Endothelial cell of umbilical vein (primary cell): ENCODE results near the gene SPPL2B.

Source experiments
- CTCF ChIP-seq, 2 donors: IDR thresholded peaks; 1 replicate in 1 of 2; 2 replicates in 1 of 2; pipeline ENCODE4 v1.5.1; 2011; ENCODE audit warnings: low read length in 2 of 2, mild to moderate bottlenecking in 2 of 2, moderate library complexity in 2 of 2, control low read depth in 1 of 2, inconsistent platforms in 1 of 2, low read depth in 1 of 2; ENCODE audit not compliant: insufficient read depth in 1 of 2; ENCODE audit errors: extremely low read depth in 1 of 2
- EZH2 ChIP-seq: IDR thresholded peaks from 2 replicates; pipeline ENCODE4 v1.6.1; 2012; ENCODE audit warnings: borderline replicate concordance, low read depth, mild to moderate bottlenecking, moderate library complexity, low read length, inconsistent platforms; ENCODE audit not compliant: severe bottlenecking
- FOS ChIP-seq: IDR thresholded peaks from 2 replicates; pipeline ENCODE4 v1.6.1; 2011; ENCODE audit warnings: mild to moderate bottlenecking, low read length, moderate library complexity, borderline replicate concordance; ENCODE audit not compliant: insufficient read depth
- GATA2 ChIP-seq: IDR thresholded peaks from 2 replicates; pipeline ENCODE4 v1.7.0; 2011; ENCODE audit warnings: low read depth, mild to moderate bottlenecking, moderate library complexity, mixed read lengths, low read length; ENCODE audit not compliant: insufficient read length, insufficient read depth
- JUN ChIP-seq: IDR thresholded peaks from 2 replicates; pipeline ENCODE4 v1.6.1; 2011; ENCODE audit warnings: borderline replicate concordance, low read depth; ENCODE audit not compliant: insufficient read length, insufficient read depth
- MAX ChIP-seq: IDR thresholded peaks from 2 replicates; pipeline ENCODE4 v1.6.1; 2011; ENCODE audit not compliant: insufficient read depth, insufficient read length
- MYC ChIP-seq: IDR thresholded peaks from one replicate; pipeline ENCODE4 v1.6.1; 2011; ENCODE audit warnings: mild to moderate bottlenecking, low read depth, low read length
- POLR2A ChIP-seq: IDR thresholded peaks from 2 replicates; pipeline ENCODE4 v1.6.1; 2012; ENCODE audit warnings: low read depth, mild to moderate bottlenecking, control low read depth, low read length
- POLR2AphosphoS5 ChIP-seq: IDR thresholded peaks from 2 replicates; pipeline ENCODE4 v1.6.1; 2012; ENCODE audit warnings: low read depth, mild to moderate bottlenecking, control low read depth, low read length, moderate library complexity; ENCODE audit not compliant: insufficient read depth

GRCh38 chr19:2329501-2329916, 1.0 kb downstream of the SPPL2B start:
- TF ChIP-seq POLR2A (no peak), EZH2 (no peak), POLR2AphosphoS5 (no peak), MAX (no peak), CTCF (IDR thresholded peaks at IDR 0.05; ENCODE audit: extremely low read depth in 1 of 2, insufficient read depth in 1 of 2, low read depth in 1 of 2, low read length in 2 of 2) (no peak), GATA2 (no peak), MYC (no peak), FOS (no peak), JUN (no peak)
